Neural cell (in vitro differentiated cells): ENCODE measurements around the gene SEMA6A. TPM values are rescaled to one million over a fixed set of nuclear protein-coding genes. Genes with fewer than 3 reads are reported as not detected.

Experiments
- H2AFZ ChIP-seq: fragments of 200-600, 300-800 bp; sonication (generic), shearing (Covaris generic); 2 replicates; pipeline ENCODE4 v1.6.0; 2014; ENCODE audit warnings: low read depth, mild to moderate bottlenecking, antibody characterized with exemption, low read length, moderate library complexity
- H3F3A ChIP-seq: fragments of 200-600 bp; shearing (Covaris generic); 2 replicates; pipeline ENCODE4 v1.6.1; 2016; ENCODE audit warnings: mild to moderate bottlenecking, moderate library complexity, mixed read lengths, antibody characterized with exemption, low read length; ENCODE audit not compliant: insufficient read depth, poor library complexity, severe bottlenecking
- H3K27ac ChIP-seq: fragments of 200-600, 300-800 bp; sonication (generic), shearing (Covaris generic); 2 replicates; pipeline ENCODE4 v1.5.1; 2014; ENCODE audit warnings: mild to moderate bottlenecking, low read length, moderate library complexity
- H3K27me3 ChIP-seq: fragments of 300-800, 200-600 bp; sonication (generic), shearing (Covaris generic); 2 replicates; pipeline ENCODE4 v1.6.0; 2014; ENCODE audit warnings: mild to moderate bottlenecking, low read depth, low read length, moderate library complexity; ENCODE audit not compliant: insufficient read depth
- H3K36me3 ChIP-seq: fragments of 300-800, 200-600 bp; sonication (generic), shearing (Covaris generic); 2 replicates; pipeline ENCODE4 v1.5.1; 2014; ENCODE audit warnings: mild to moderate bottlenecking, antibody characterized with exemption, low read length, moderate library complexity; ENCODE audit not compliant: insufficient read depth
- H3K4me2 ChIP-seq: fragments of 300-800, 200-600 bp; sonication (generic), shearing (Covaris generic); 2 replicates; pipeline ENCODE4 v1.6.0; 2014; ENCODE audit warnings: mild to moderate bottlenecking, low read length
- H3K4me3 ChIP-seq: fragments of 300-800, 200-600 bp; sonication (generic), shearing (Covaris generic); 2 replicates; pipeline ENCODE4 v1.5.1; 2014; ENCODE audit warnings: mild to moderate bottlenecking, low read length, moderate library complexity
- H3K79me2 ChIP-seq: fragments of 200-600 bp; shearing (Covaris generic); replicated peaks from 2 replicates; pipeline ENCODE4 v1.6.0; 2014; ENCODE audit warnings: mild to moderate bottlenecking, low read length, moderate library complexity; ENCODE audit not compliant: insufficient read depth
- H3K9ac ChIP-seq: fragments of 300-800, 200-600 bp; sonication (generic), shearing (Covaris generic); 2 replicates; pipeline ENCODE4 v1.6.1; 2016; ENCODE audit warnings: mild to moderate bottlenecking, low read length, mixed read lengths
- H3K9me2 ChIP-seq: fragments of 200-600 bp; shearing (Covaris generic); 2 replicates; pipeline ENCODE4 v1.6.1; 2016; ENCODE audit warnings: mild to moderate bottlenecking, low read length, mixed read lengths; ENCODE audit not compliant: insufficient read depth
- H3K9me3 ChIP-seq: fragments of 200-600, 300-800 bp; sonication (generic), shearing (Covaris generic); 2 replicates; pipeline ENCODE4 v1.6.1; 2016; ENCODE audit warnings: mild to moderate bottlenecking, mixed run types, low read length, moderate library complexity, mixed read lengths
- H4K20me1 ChIP-seq: fragments of 200-600 bp; shearing (Covaris generic); 2 replicates; pipeline ENCODE4 v1.6.1; 2016; ENCODE audit warnings: mild to moderate bottlenecking, mixed run types; ENCODE audit not compliant: insufficient read depth
- CTCF ChIP-seq: fragments of 450-650 bp; IDR thresholded peaks from 2 replicates; pipeline ENCODE4 v1.5.1; 2014; ENCODE audit warnings: antibody characterized with exemption, mild to moderate bottlenecking, moderate library complexity; ENCODE audit not compliant: poor library complexity, severe bottlenecking
- EP300 ChIP-seq: fragments of 450-650 bp; conservative IDR thresholded peaks from 2 replicates; pipeline ENCODE4 v1.6.1; 2014; ENCODE audit warnings: antibody characterized with exemption, mild to moderate bottlenecking, moderate library complexity; ENCODE audit not compliant: poor library complexity, severe bottlenecking
- EZH2 ChIP-seq: fragments of 200-600, 300-800 bp; shearing (Covaris generic), sonication (generic); IDR thresholded peaks from 2 replicates; pipeline ENCODE4 v1.6.1; 2014; ENCODE audit warnings: antibody characterized with exemption, low read length, borderline replicate concordance, mild to moderate bottlenecking; ENCODE audit not compliant: insufficient read depth, poor library complexity, severe bottlenecking
- MXI1 ChIP-seq: fragments of 450-650 bp; conservative IDR thresholded peaks from 2 replicates; pipeline ENCODE4 v1.6.1; 2014; ENCODE audit warnings: antibody characterized with exemption, mild to moderate bottlenecking; ENCODE audit not compliant: poor library complexity, severe bottlenecking
- POLR2AphosphoS5 ChIP-seq: IDR thresholded peaks from 2 replicates; pipeline ENCODE4 v1.6.1; 2012
- RAD21 ChIP-seq: fragments of 450-650 bp; conservative IDR thresholded peaks from 2 replicates; pipeline ENCODE4 v1.6.1; 2014; ENCODE audit warnings: antibody characterized with exemption, mild to moderate bottlenecking, moderate library complexity
- REST ChIP-seq: IDR thresholded peaks from 2 replicates; pipeline ENCODE4 v1.6.1; 2012; ENCODE audit warnings: borderline replicate concordance
- SMC3 ChIP-seq: fragments of 450-650 bp; conservative IDR thresholded peaks from 2 replicates; pipeline ENCODE4 v1.6.1; 2014; ENCODE audit warnings: antibody characterized with exemption, mild to moderate bottlenecking, moderate library complexity; ENCODE audit not compliant: poor library complexity
- TAF1 ChIP-seq: IDR thresholded peaks from 2 replicates; pipeline ENCODE4 v1.6.1; 2012; ENCODE audit warnings: low read depth
- polyA plus RNA-seq: library from polyadenylated mRNA; depleted of rRNA; stranded (reverse); fragments of >200 nt; gene quantifications from 2 replicates; pipeline ENCODE4 v1.2.3, GENCODE V29; 2014

SEMA6A gene
- polyA plus RNA-seq, 1 donor from 2014 or later: 6.5 TPM

GRCh38 chr5:116423141-116423540, 151.5 kb downstream of the SEMA6A start:
- Histone ChIP-seq H3K27ac (no peak overlapping the region), H3F3A (no peaks in the 10 kb centered on the region), H3K36me3 (no peaks in the 10 kb centered on the region), H3K4me2 (no peak overlapping the region), H3K9me3 (no peaks in the 10 kb centered on the region), H3K9me2 (no peaks in the 10 kb centered on the region), H2AFZ (no peak overlapping the region), H3K27me3 (no peaks in the 10 kb centered on the region), H3K9ac (no peak overlapping the region), H3K79me2 (no peaks in the 10 kb centered on the region), H4K20me1 (no peaks in the 10 kb centered on the region), H3K4me3 (no peak overlapping the region)
- no peak for TF ChIP-seq EP300
- TF ChIP-seq EZH2: no peak
- TF ChIP-seq CTCF: no peak
- TF ChIP-seq POLR2AphosphoS5: no peak
- TF ChIP-seq REST: no peak
- TF ChIP-seq RAD21: no peak
- TF ChIP-seq TAF1: no peak
- TF ChIP-seq SMC3: no peak
- TF ChIP-seq MXI1: no peak

GRCh38 chr5:116421080-116421629, 153.5 kb downstream of the SEMA6A start:
- Histone ChIP-seq H3K4me2 (no peak overlapping the region), H3K36me3 (no peaks in the 10 kb centered on the region), H3K27me3 (no peaks in the 10 kb centered on the region), H3K4me3 (no peak overlapping the region), H3K9me3 (no peaks in the 10 kb centered on the region), H4K20me1 (no peaks in the 10 kb centered on the region), H3K27ac (no peak overlapping the region), H3K9ac (no peak overlapping the region), H3F3A (no peaks in the 10 kb centered on the region), H3K79me2 (no peaks in the 10 kb centered on the region), H2AFZ (no peak overlapping the region), H3K9me2 (no peaks in the 10 kb centered on the region)
- no peak for TF ChIP-seq EZH2
- TF ChIP-seq TAF1: no peak
- no peak for TF ChIP-seq RAD21
- no peak for TF ChIP-seq POLR2AphosphoS5
- TF ChIP-seq MXI1: no peak
- no peak for TF ChIP-seq REST
- no peak for TF ChIP-seq SMC3
- TF ChIP-seq CTCF: no peak
- TF ChIP-seq EP300: no peak
